ENCODE data around the gene ASB10. TPM values are rescaled to one million over a fixed set of nuclear protein-coding genes. Genes with fewer than 3 reads are reported as not detected.

ASB10 gene
- total RNA-seq, 1 experiment from 2014 or later, result not detected

DNA sequence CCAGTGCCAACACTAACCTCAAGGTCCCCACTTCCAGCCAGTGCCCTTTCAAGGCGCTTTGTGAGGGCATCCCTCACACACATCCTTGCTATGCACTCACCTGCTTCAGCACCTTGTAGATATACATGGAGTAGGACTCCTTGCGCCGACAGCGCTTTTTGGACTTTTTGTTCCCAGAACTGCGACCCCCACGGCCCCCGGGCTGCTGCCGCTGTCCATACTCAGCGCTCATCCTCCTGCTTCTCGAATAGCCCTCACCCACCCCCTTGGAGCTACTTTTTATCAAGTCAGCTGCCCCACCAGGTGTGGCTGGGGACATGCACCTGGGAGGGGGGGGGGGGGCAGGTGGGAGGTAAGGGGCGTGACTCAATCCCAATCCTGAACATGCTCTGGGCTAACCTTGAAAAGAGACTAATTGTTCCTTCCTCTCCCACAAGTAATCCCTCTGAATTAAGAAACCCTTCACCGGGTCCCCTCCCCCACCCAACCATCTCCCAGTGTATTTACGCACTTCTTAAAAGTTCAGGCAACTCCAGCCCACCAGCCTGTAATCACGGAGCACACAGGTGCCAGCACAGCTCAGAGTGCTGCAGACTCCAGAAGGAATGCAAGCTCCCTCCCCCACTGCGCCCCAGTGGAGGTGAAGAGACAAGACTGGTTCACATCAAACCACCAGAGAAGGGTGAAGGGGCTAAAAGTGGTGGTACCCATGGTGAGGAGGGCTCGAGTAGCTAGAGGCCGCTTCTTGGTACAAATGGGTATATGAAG lies 23.2 kb upstream of the ASB10 start, which contains the start of gene H2BK1:
Gene H2BK1 (minus strand): TSS at position 402 of the 768 bp plus-strand sequence. CDS start 170 bp downstream, at position 232.
- Histone ChIP-seq H3K9me3 (ENCODE audit: control insufficient read depth, insufficient read depth, low read depth, low read length) (no peaks in the 10 kb centered on the region), H3K27me3 (ENCODE audit: control insufficient read depth, insufficient read depth, low read length) (no peaks in the 10 kb centered on the region), H3K27ac (ENCODE audit: low read length) (no peak within 1 kb of the TSS), H3K36me3 (ENCODE audit: control insufficient read depth, insufficient read depth, low read length) (peaks cover 9% of the 10 kb centered on the region; the same call in 1 of the 2 replicates), H3K4me1 (ENCODE audit: control insufficient read depth, insufficient read depth, low read length) (no peaks in the 10 kb centered on the region), H3K4me3 (ENCODE audit: low read depth in 2 of 2, low read length in 2 of 2) (no peak within 1 kb of the TSS)
- ATAC-seq (no peak), DNase-seq (ENCODE audit: low read depth, low spot score) (no peak)
- intact Hi-C loops (cut with micrococcal nuclease; ENCODE audit: unreplicated experiment) (no loop called here), in situ Hi-C loops (cut with HindIII; ENCODE audit: low pct_unique_long_range_greater_than_20kb, low sequenced_read_pairs) (no loop called here)
- no TSS peak for BruUV-seq (replicated peaks)
- POLR2A ChIA-PET, result no interaction called here
- CTCF ChIA-PET, result no interaction called here
- TF ChIP-seq, protein P1, sequence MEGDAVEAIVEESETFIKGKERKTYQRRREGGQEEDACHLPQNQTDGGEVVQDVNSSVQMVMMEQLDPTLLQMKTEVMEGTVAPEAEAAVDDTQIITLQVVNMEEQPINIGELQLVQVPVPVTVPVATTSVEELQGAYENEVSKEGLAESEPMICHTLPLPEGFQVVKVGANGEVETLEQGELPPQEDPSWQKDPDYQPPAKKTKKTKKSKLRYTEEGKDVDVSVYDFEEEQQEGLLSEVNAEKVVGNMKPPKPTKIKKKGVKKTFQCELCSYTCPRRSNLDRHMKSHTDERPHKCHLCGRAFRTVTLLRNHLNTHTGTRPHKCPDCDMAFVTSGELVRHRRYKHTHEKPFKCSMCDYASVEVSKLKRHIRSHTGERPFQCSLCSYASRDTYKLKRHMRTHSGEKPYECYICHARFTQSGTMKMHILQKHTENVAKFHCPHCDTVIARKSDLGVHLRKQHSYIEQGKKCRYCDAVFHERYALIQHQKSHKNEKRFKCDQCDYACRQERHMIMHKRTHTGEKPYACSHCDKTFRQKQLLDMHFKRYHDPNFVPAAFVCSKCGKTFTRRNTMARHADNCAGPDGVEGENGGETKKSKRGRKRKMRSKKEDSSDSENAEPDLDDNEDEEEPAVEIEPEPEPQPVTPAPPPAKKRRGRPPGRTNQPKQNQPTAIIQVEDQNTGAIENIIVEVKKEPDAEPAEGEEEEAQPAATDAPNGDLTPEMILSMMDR (IDR thresholded peaks at IDR 0.05), result no peak
- TF ChIP-seq TCF7L2 (IDR thresholded peaks at IDR 0.05; ENCODE audit: low read depth, low read length) (no peak), POLR2AphosphoS5 (IDR thresholded peaks at IDR 0.05; ENCODE audit: low read depth, low read length) (no peak), SIN3A (IDR thresholded peaks at IDR 0.05; ENCODE audit: borderline replicate concordance, insufficient read depth, low read depth, low read length) (no peak)
- TF ChIP-seq, protein P2, sequence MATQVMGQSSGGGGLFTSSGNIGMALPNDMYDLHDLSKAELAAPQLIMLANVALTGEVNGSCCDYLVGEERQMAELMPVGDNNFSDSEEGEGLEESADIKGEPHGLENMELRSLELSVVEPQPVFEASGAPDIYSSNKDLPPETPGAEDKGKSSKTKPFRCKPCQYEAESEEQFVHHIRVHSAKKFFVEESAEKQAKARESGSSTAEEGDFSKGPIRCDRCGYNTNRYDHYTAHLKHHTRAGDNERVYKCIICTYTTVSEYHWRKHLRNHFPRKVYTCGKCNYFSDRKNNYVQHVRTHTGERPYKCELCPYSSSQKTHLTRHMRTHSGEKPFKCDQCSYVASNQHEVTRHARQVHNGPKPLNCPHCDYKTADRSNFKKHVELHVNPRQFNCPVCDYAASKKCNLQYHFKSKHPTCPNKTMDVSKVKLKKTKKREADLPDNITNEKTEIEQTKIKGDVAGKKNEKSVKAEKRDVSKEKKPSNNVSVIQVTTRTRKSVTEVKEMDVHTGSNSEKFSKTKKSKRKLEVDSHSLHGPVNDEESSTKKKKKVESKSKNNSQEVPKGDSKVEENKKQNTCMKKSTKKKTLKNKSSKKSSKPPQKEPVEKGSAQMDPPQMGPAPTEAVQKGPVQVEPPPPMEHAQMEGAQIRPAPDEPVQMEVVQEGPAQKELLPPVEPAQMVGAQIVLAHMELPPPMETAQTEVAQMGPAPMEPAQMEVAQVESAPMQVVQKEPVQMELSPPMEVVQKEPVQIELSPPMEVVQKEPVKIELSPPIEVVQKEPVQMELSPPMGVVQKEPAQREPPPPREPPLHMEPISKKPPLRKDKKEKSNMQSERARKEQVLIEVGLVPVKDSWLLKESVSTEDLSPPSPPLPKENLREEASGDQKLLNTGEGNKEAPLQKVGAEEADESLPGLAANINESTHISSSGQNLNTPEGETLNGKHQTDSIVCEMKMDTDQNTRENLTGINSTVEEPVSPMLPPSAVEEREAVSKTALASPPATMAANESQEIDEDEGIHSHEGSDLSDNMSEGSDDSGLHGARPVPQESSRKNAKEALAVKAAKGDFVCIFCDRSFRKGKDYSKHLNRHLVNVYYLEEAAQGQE (IDR thresholded peaks at IDR 0.05; ENCODE audit: insufficient read depth in 1 of 2, low read depth in 2 of 2, low read length in 1 of 2), result no peak

DNA sequence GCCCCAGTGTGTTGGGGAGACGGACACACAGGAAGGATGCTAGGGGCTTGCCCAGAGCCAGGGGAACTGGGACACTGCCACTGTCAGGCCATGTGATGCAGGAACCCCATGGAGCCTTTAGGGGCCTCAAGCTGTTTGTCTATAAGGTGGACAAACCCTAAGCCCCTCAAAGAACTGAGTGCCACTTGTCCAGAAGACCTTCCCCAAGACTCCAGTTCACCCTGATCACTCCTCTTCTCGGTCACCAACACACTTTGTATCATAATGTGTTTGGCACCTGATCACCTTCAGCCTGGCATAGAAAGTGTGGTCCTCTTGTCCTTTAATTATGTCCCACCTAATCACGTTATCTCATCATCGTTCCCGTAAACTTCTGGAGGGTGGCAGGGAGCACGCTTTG lies 22.5 kb upstream of the ASB10 start:
- no peak for DNase-seq (ENCODE audit: low read depth, low spot score)
- intact Hi-C loops (cut with micrococcal nuclease; ENCODE audit: unreplicated experiment), result no loop called here
- H3K9me3 ChIP-seq (ENCODE audit: control insufficient read depth, insufficient read depth, low read depth, low read length), result no peaks in the 10 kb centered on the region
- BruUV-seq (replicated peaks), result no TSS peak
- no peak for ATAC-seq
- H3K4me1 ChIP-seq (ENCODE audit: control insufficient read depth, insufficient read depth, low read length), result no peaks in the 10 kb centered on the region
- H3K36me3 ChIP-seq (ENCODE audit: control insufficient read depth, insufficient read depth, low read length), result peaks cover 7% of the 10 kb centered on the region; the same call in 1 of the 2 replicates
- TF ChIP-seq SIN3A (IDR thresholded peaks at IDR 0.05; ENCODE audit: borderline replicate concordance, insufficient read depth, low read depth, low read length), result no peak
- TF ChIP-seq, protein P2 (IDR thresholded peaks at IDR 0.05; ENCODE audit: insufficient read depth in 1 of 2, low read depth in 2 of 2, low read length in 1 of 2), result no peak
- TF ChIP-seq TCF7L2 (IDR thresholded peaks at IDR 0.05; ENCODE audit: low read depth, low read length), result no peak
- TF ChIP-seq, protein P1 (IDR thresholded peaks at IDR 0.05), result no peak
- no peak for TF ChIP-seq POLR2AphosphoS5 (IDR thresholded peaks at IDR 0.05; ENCODE audit: low read depth, low read length)
- H3K4me3 ChIP-seq (ENCODE audit: low read depth in 2 of 2, low read length in 2 of 2), result no peak overlapping the region
- no peak overlapping the region for H3K27ac ChIP-seq (ENCODE audit: low read length)
- H3K27me3 ChIP-seq (ENCODE audit: control insufficient read depth, insufficient read depth, low read length), result no peaks in the 10 kb centered on the region
- in situ Hi-C loops (cut with HindIII; ENCODE audit: low pct_unique_long_range_greater_than_20kb, low sequenced_read_pairs), result loop anchor here (5.0 kb wide), 1 partner anchor 42 kb away; the partner anchor contains the start of gene GBX1
- POLR2A ChIA-PET, result no interaction called here
- CTCF ChIA-PET, result no interaction called here

Data from Panc1 (cell line).